B cell (primary cell): ENCODE measurements around the gene RCBTB1.

Experiments
- CTCF ChIP-seq: fragments of 200-600 bp; IDR thresholded peaks from one replicate; pipeline ENCODE4 v1.8.0; 2022; ENCODE audit warnings: antibody characterized with exemption, mild to moderate bottlenecking
- EZH2 ChIP-seq: IDR thresholded peaks from 2 replicates; pipeline ENCODE4 v1.6.1; 2012; ENCODE audit warnings: borderline replicate concordance, low read depth, mild to moderate bottlenecking, moderate library complexity, low read length; ENCODE audit not compliant: insufficient read depth, poor library complexity, severe bottlenecking

- TF ChIP-seq CTCF (peak; percentile 84), EZH2 (no peak)
Observed at GRCh38 chr13:49606747-49607648, 21.6 kb upstream of the RCBTB1 start.
